IgD-negative memory B cell (primary cell): ENCODE data around the gene PEX14. TPM values are rescaled to one million over a fixed set of nuclear protein-coding genes. Genes with fewer than 3 reads are reported as not detected.

Experiments
- H3K27ac Mint-ChIP-seq, 3 donors: one replicate each; pipeline ENCODE4 v1.8.0; 2020 to 2022; ENCODE audit warnings: mild to moderate bottlenecking in 3 of 3, mixed read lengths in 3 of 3, moderate library complexity in 1 of 3
- H3K27me3 Mint-ChIP-seq: one replicate; pipeline ENCODE4 v1.8.0; 2021; ENCODE audit warnings: mixed read lengths
- H3K36me3 Mint-ChIP-seq: one replicate; pipeline ENCODE4 v1.8.0; 2020; ENCODE audit warnings: mild to moderate bottlenecking, mixed read lengths
- H3K4me1 Mint-ChIP-seq, 3 donors: one replicate each; pipeline ENCODE4 v1.8.0; 2020 to 2022; ENCODE audit warnings: mixed read lengths in 3 of 3, mild to moderate bottlenecking in 1 of 3
- H3K4me3 Mint-ChIP-seq, 4 donors: one replicate each; pipeline ENCODE4 v1.8.0; 2020 to 2022; ENCODE audit warnings: mild to moderate bottlenecking in 4 of 4, mixed read lengths in 4 of 4, moderate library complexity in 3 of 4
- H3K9me3 Mint-ChIP-seq, 3 donors: one replicate each; pipeline ENCODE4 v1.8.0; 2020 to 2021; ENCODE audit warnings: mixed read lengths in 3 of 3, mild to moderate bottlenecking in 1 of 3
- polyA plus RNA-seq: library from polyadenylated mRNA; unstranded; fragments of 300-500 nt; fragmentation: Illumina TruSeq; gene quantifications from one replicate; pipeline ENCODE4 v1.2.3, GENCODE V29; 2021

PEX14 gene
- polyA plus RNA-seq, 1 donor from 2014 or later, result 7.6 TPM

DNA sequence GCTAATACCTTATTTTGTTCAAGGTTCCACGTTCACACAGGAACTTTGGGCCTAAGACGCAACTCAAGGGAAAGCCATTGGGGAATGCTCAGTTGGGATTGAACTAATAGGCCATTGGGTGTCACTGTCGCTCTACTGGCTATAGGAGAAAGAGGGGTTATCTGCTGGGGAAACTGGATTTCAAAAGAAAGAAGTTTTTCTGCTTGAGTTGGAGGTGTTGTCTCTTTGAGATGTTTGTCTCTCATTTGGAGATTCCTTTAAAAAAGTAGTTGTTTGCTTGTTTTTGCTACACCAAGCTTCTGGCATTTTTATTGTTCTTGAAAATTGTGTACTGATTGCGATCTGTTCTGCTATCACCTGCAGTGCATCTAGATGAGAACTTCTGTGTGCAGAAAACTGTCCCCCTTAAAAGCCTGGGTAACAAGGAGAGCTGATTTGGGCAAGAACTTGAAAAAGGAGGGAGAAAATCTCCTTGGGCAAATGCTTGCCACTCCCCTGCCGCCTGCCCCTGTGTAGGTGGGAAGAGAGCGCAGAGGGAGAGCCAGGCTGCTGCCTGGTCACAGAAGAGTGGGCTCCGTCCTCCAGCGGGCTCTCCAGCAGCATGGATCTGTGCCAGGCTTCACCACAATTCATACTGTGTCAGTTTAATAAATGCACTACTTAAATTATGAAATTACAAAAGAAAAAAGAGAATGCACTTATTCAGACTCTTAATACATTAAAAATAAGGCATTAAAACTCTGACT, 39.9 kb downstream of the PEX14 start:
- no peaks in the 10 kb centered on the region for H3K9me3 Mint-ChIP-seq
- H3K4me1 Mint-ChIP-seq, result peaks cover 19 to 34% (median 26%) of the 10 kb centered on the region in 3 donors
- H3K27me3 Mint-ChIP-seq, result no peaks in the 10 kb centered on the region
- peaks cover 1% of the 10 kb centered on the region for H3K36me3 Mint-ChIP-seq
- H3K4me3 Mint-ChIP-seq, result no peak overlapping the region
- H3K27ac Mint-ChIP-seq, result no peak overlapping the region

DNA sequence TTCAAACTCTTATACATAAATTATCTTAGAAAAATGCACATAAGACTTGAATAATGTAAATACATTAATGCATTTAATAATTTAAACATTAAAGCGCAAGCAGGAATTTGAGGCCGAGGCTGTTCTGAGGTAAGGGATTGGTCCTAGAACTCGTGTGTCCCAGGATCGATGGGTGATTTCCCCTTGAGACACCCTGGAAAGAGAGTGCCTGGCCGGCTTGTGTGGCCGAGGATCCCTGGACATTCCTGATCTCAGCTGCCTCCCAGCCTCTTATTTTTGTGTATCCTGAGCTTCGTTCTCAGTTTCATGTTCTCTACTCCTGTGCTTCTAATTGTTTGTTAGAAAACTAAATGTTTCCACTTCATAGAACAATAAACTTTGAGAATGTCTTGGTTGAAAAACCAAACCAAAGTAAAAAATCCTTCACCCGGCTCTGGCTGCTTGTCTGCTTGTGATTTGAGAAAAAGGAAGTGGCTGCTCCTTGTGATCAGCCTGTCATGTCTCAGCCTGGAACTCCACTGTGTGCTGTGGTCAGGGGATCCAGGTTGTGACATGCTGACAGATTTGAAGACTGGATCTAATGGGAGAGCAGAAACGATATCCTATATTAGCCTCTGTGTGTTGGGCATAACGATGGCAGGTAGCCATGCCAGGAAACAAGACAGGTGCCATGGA, 40.7 kb downstream of the PEX14 start:
- Mint-ChIP-seq H3K36me3 (peaks cover 1% of the 10 kb centered on the region), H3K4me1 (peaks cover 16 to 29% (median 25%) of the 10 kb centered on the region in 3 donors), H3K9me3 (no peaks in the 10 kb centered on the region), H3K4me3 (peak overlapping the region in 1 of 4 donors; percentile 37), H3K27me3 (no peaks in the 10 kb centered on the region), H3K27ac (peak overlapping the region in 1 of 3 donors; percentile 43)

DNA sequence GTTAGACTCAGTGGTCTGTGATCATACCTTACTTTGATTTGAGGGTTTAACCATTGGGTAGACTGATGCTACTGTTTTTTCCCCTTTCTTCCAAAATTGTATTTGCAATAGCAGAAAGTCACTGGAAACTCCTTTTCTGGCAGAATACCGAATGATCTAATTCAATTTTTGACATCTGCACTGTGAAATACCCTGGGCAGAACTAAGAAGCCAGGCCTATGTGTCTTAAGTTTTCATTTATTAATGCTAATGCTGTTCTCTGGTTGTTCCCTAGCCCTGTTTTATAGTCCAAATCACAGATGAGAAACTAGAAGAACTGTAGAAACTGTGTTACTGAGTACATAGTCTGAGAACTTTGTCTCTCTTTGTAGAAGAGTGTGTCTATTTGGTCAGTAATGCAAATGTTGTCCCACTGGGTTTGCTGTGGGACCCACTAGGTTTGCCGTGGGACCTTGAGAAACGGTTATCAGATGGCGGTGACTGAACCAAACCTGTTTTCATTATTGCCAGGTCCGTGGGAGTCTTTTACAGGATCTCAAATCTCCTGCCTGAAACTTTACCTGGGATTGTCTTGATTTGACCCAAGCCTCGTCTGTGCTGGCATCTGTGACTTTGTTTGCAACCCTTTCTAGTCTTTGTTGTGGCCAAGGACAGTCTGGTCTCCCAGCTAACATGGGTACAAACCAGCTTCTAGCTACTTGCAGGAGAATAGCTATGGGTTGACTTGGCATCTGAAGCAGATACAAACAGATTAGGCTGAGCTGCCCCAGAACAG, 41.4 kb downstream of the PEX14 start:
- no peaks in the 10 kb centered on the region for H3K27me3 Mint-ChIP-seq
- H3K4me1 Mint-ChIP-seq, result peaks cover 15 to 24% (median 18%) of the 10 kb centered on the region in 3 donors
- H3K4me3 Mint-ChIP-seq, result peak overlapping the region in 1 of 4 donors; percentile 43
- peaks cover 4% of the 10 kb centered on the region for H3K36me3 Mint-ChIP-seq
- H3K9me3 Mint-ChIP-seq, result no peaks in the 10 kb centered on the region
- H3K27ac Mint-ChIP-seq, result peak overlapping the region in 1 of 3 donors; percentile 43

DNA sequence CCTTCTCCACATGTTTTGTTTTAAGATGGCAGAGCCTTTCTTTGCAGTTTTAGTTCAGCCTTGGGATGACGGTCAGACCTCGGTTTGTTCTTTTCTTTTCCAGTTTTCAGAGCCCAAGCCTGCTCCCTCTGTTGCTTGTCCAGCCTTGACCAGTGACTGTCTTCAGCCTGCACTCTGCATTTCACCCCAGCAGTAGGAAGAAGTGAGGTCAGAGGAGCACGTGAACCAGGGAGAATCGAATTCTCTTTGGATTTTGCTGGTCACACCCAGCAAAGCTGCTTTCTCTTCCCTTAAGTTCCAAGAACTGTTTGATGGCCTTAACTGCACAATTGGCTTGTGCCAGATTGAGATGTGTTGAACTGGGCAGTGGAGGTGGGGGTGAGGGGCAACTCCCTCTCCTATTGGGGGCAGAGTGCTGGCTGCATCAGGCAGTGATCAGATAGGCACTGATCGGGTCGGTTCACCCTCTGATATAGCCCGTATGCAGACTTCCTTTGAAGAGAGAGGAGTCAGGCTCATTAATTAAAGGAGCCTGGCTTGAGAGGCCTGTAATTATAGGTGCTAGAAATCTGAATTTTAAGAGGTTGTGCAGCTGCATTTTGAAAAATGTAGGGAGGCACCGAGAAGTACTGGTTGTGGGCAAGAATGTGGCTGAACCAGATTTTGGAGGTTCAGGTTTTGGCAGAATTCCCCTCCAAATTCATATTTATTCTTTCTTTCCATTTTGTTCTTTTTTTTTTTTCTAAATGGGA, 42.4 kb downstream of the PEX14 start:
- H3K27me3 Mint-ChIP-seq, result no peaks in the 10 kb centered on the region
- no peaks in the 10 kb centered on the region for H3K9me3 Mint-ChIP-seq
- H3K27ac Mint-ChIP-seq, result no peak overlapping the region
- peaks cover 13 to 22% (median 21%) of the 10 kb centered on the region in 3 donors for H3K4me1 Mint-ChIP-seq
- no peak overlapping the region for H3K4me3 Mint-ChIP-seq
- peaks cover 4% of the 10 kb centered on the region for H3K36me3 Mint-ChIP-seq

DNA sequence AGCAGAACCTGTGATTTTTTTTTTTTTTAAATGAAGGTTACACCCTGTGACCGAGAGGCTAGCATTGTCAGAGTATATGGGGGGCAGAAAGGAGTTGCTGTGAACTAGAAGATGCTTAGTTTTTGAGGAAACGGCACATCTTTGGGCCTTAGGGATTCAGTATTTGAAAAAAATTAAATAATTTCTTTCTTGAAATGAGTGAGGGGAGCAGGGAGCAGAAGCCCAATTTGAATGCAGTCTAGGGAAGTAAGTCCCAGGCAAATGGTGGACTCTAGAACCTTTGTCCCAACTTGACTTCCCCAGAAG, 42.9 kb downstream of the PEX14 start:
- H3K4me3 Mint-ChIP-seq, result no peak overlapping the region
- no peaks in the 10 kb centered on the region for H3K9me3 Mint-ChIP-seq
- H3K36me3 Mint-ChIP-seq, result peaks cover 4% of the 10 kb centered on the region
- peak overlapping the region in 1 of 3 donors; percentile 66 for H3K27ac Mint-ChIP-seq
- peaks cover 13 to 22% (median 21%) of the 10 kb centered on the region in 3 donors for H3K4me1 Mint-ChIP-seq
- no peaks in the 10 kb centered on the region for H3K27me3 Mint-ChIP-seq

DNA sequence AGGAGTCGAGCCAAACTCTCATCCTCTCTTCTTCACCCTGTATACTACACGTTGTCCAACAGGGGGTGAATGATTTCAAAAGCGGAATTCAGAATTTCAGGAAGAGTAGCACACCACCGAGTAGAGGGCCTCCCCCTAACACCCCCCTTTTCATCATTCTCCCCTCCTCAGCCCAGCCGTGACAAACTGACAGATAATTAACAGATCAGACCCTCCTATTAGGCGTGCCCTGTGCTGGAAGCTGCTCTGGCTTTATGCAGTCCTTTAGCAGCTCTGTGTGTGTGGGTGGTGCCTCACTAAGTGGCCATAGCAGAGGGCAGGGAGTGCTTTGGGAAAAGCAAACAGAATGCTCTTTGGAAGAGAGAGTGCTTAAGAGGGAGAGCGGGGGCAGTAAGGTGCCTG, 44.3 kb downstream of the PEX14 start:
- H3K27me3 Mint-ChIP-seq, result no peaks in the 10 kb centered on the region
- no peaks in the 10 kb centered on the region for H3K9me3 Mint-ChIP-seq
- peaks cover 2% of the 10 kb centered on the region for H3K36me3 Mint-ChIP-seq
- H3K27ac Mint-ChIP-seq, result peak overlapping the region in 1 of 3 donors; percentile 5
- no peak overlapping the region for H3K4me3 Mint-ChIP-seq
- H3K4me1 Mint-ChIP-seq, result peaks cover 11 to 20% (median 15%) of the 10 kb centered on the region in 3 donors

DNA sequence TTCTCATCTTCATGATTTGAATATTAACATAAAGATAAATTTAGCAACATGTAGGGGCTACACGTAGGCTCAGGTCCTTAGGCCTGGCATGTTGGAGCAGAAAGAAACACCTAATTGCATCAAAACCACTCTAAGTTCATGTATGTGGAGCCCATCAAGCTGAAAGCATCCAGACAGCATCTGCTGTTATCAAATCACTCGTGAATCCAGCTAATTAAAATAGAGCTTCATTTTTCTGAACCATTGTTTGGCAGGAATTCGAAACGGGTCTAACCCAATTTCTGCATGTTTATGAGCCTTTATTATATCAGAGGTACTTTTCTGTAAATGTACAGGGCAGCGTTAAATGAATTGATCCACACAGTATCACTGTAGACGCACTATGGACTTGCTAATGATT, 45.7 kb downstream of the PEX14 start:
- H3K27ac Mint-ChIP-seq, result peak overlapping the region in 1 of 3 donors; percentile 57

DNA sequence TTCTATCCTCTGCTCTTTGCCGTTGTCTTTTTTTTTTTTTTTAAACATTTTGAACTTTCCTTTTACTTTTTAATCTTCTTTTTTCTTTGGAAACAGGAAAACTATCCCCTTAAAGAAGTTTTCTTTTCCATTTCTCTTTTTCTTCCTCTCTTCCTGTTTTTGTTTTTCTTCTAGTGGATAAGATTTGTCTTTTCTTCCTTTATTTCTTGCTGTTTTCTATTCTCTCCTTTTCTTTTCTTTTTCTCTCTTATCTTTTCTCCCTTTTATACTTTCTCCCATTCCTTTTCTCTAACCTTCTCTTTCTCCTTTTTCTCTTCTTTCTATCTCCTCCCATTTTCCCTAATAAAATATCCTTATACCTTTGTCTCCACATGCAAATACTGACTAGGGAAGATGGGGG, 46.2 kb downstream of the PEX14 start:
- Mint-ChIP-seq H3K9me3 (no peaks in the 10 kb centered on the region), H3K27me3 (no peaks in the 10 kb centered on the region), H3K27ac (peak overlapping the region in 1 of 3 donors; percentile 57), H3K4me1 (peaks cover 10 to 14% (median 10%) of the 10 kb centered on the region in 3 donors), H3K4me3 (no peak overlapping the region), H3K36me3 (peaks cover 2% of the 10 kb centered on the region)

More for the DNA sequence above, 45.7 kb downstream of the PEX14 start:
- H3K4me1 Mint-ChIP-seq, result peaks cover 10 to 19% (median 10%) of the 10 kb centered on the region in 3 donors
- H3K4me3 Mint-ChIP-seq, result no peak overlapping the region
- H3K36me3 Mint-ChIP-seq, result peaks cover 2% of the 10 kb centered on the region
- no peaks in the 10 kb centered on the region for H3K27me3 Mint-ChIP-seq
- no peaks in the 10 kb centered on the region for H3K9me3 Mint-ChIP-seq

DNA sequence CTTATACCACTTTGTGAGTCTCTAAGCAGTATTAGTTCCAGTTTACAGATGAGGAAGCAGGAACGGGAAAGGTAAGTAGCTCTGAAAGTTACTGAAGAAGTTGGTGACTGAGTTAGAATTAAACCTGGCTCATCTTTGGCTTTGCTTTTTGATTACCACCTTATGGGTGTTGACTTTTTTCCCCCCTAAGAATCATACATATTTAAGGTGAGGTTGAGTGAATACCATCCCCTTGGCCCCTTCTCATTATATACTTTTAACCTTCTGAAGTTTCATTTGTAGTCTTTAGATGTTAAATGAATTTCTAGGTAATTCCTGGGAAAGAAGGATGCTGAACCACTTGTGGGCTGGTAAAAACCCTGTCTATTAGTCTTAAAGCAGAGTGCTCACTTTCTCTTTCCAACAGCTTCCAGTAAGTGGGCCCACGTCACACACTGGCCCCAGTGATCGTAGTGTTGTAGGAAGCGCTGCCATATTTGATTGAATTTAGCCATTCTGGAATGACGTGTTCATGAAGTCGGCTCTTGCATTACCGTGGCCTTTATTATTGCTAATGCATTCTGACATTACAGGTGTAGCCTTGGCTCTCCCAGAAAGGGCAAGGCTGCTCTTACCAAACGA, 46.9 kb downstream of the PEX14 start:
- H3K9me3 Mint-ChIP-seq, result no peaks in the 10 kb centered on the region
- H3K36me3 Mint-ChIP-seq, result peaks cover 2% of the 10 kb centered on the region
- H3K27ac Mint-ChIP-seq, result no peak overlapping the region
- peaks cover 10 to 11% (median 10%) of the 10 kb centered on the region in 3 donors for H3K4me1 Mint-ChIP-seq
- H3K27me3 Mint-ChIP-seq, result no peaks in the 10 kb centered on the region
- H3K4me3 Mint-ChIP-seq, result no peak overlapping the region

DNA sequence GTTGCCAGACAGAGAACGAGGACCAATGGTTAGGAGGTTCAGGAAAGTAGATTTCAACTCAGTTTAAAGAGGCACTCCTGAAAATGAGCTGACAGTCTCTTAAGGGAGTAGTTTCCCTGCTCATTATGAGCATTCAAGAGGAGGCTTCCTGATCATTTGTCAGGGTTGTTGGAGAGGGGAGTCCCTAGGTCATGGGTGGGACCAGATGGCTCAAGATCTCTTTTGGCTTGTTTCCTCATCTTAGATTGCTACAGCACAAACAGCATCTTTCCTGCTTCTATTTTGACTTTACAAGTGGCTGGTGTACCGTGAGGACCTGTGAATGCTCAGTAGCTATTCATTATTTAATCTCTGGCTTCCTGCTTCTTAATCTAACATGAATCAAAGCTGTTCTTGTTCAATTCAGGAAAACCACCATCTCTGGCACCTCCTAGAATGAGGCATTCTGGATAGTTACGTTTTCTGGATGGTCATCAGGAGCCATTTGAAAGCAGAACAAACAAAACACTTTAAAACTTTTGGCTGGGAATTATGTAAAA, 47.6 kb downstream of the PEX14 start:
- no peaks in the 10 kb centered on the region for H3K27me3 Mint-ChIP-seq
- no peak overlapping the region for H3K4me3 Mint-ChIP-seq
- H3K36me3 Mint-ChIP-seq, result peaks cover 2% of the 10 kb centered on the region
- H3K4me1 Mint-ChIP-seq, result peaks cover 10 to 11% (median 10%) of the 10 kb centered on the region in 3 donors
- H3K27ac Mint-ChIP-seq, result no peak overlapping the region
- no peaks in the 10 kb centered on the region for H3K9me3 Mint-ChIP-seq

DNA sequence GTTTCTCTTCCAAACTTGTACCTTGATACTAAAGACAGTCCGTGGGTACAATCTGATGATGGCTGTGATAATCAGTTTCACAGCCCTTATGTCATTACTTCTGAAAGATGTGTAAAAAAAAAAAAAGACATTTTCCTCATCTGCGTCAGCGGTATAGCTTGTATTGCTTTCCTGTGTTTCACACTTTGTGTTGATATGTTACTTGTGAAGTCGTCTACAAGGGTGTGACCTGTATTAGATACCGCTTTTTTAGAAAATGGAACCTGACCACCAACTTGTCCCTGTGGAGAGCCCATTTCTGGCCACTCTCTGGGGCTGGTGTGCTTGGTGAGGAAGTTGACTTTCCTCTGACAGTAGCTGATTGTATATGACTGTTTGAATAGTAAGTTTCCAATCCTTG, 50.5 kb downstream of the PEX14 start:
- Mint-ChIP-seq H3K27ac (no peak overlapping the region), H3K9me3 (no peaks in the 10 kb centered on the region), H3K36me3 (peaks cover 4% of the 10 kb centered on the region), H3K27me3 (no peaks in the 10 kb centered on the region), H3K4me3 (no peak overlapping the region), H3K4me1 (peaks cover 6 to 13% (median 12%) of the 10 kb centered on the region in 3 donors)

DNA sequence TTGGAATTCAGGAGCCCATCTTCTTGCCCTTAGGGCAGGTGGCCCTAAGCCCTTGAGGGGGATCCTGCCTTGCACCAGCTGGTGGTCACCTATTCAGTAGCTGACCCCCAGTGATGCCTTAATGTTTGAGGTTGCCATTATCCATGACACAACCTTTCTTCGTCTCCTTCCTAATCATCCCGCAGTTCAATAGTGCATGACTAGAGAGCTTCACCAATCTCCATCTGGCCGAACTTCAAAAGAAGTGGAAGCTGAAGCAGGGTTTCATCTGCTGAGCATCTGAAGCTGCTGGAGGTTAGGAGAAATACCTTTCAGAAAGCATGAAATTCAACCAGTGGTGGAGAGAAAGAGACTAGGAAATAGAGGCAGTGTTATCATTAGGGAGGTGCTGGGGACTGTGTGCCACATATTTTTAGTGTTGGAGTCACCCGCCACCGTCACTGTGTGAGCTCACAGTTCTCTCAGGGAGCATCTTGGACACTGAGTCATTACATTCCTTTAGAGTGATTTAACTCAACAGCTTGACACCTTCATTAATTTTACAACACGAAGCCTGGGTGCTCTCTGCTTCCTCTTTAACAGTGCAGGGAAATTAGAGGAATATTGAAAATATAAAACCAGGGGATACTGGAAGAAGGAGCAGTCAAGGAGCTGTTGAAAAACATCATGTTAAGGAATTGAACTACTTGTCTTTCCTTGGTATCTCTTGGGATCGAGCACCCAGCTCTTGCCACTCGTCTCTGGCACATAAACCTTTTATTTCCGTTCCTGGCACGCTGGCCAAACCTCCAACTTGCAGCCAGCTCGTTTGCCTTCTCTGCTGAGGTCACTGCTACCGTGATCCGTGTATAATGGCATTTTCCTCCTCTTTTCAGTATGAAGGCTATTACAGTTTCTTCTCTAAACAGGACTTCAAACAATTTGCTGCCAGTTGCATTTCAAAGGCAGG, 53.6 kb downstream of the PEX14 start:
- H3K4me3 Mint-ChIP-seq, result no peak overlapping the region
- peaks cover 1% of the 10 kb centered on the region for H3K36me3 Mint-ChIP-seq
- peaks cover 0 to 9% (median 7%) of the 10 kb centered on the region in 3 donors for H3K4me1 Mint-ChIP-seq
- H3K27me3 Mint-ChIP-seq, result no peaks in the 10 kb centered on the region
- H3K27ac Mint-ChIP-seq, result peak overlapping the region in 1 of 3 donors; percentile 20
- no peaks in the 10 kb centered on the region for H3K9me3 Mint-ChIP-seq

DNA sequence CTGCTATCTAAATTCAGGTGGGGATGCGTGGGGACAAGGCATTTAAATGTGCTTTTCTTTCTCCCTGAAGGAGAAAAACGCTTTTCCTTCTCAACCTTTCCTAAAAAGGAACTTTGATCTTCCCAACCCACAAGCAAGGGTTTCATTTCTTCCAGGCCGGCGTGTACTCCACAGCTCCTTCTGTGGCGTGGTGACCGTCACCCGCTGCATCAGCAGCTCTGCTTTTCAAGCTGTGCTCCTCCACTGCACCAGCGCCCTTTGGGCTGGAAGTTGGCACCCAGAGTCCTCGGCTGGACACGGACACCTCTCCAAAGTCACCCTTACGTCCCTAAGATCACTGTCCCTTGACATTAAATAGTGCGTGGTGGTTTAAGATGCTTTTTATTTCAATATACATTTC, 54.3 kb downstream of the PEX14 start:
- no peaks in the 10 kb centered on the region for H3K9me3 Mint-ChIP-seq
- no peaks in the 10 kb centered on the region for H3K27me3 Mint-ChIP-seq
- H3K4me1 Mint-ChIP-seq, result peaks cover 0 to 10% (median 7%) of the 10 kb centered on the region in 3 donors
- no peak overlapping the region for H3K4me3 Mint-ChIP-seq
- no peak overlapping the region for H3K27ac Mint-ChIP-seq
- peaks cover 1% of the 10 kb centered on the region for H3K36me3 Mint-ChIP-seq
